Inflammatory macrophage treated with lipopolysaccharide for 4 hours (primary cell): ENCODE results near the gene GPR39.
A peak's percentile ranks its signal among the peaks of the same experiment; 100 is the strongest.
"Not testable (repeated sequence)": the region's sequence is repeated elsewhere in the genome, so short reads cannot be mapped to it uniquely, and the experiment has no call there.

ENCODE experiments used
- DNase-seq: peaks from one replicate; pipeline ENCODE4 v3.0.0-alpha.2; 2020

The GPR39 gene

DNA sequence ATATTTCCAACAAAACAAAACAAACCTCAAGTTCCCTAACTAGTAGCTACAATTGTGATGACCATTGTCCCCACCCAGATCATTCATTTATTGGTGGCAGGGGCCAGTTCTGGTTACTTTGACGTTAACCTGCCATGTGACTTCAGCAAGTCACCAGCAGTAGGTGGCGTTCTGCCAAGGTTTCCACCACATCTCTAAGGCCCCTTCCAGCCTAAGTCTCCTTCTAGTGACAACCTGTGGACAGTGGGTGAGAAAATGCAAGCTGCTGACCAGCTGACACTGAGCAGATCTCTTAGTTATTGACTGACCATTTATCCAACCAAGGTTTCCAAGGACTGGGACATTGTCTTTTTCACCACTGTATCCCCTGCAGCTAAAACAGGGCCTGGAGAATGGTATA, 98.4 kb downstream of the GPR39 start:
- no peak for DNase-seq

DNA sequence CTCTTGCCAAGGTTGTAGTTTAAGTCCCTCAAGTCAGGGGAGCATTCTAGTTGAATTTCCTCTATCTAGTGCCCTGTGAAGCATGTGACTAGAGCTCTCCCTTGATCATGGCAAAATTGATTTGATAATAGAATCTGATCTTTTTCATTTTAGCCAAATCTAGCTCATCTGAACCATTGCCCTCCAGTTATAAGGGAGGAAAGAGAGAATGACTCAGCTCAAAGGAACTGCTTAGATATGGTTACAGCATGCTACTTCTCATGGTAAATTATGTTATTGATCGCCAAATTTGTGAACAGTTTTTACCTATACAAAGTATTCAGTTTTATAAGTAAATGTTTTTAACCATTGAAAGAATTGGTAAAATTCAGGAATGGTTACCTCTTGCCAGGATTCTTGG, 100.8 kb downstream of the GPR39 start:
- DNase-seq, result no peak

DNA sequence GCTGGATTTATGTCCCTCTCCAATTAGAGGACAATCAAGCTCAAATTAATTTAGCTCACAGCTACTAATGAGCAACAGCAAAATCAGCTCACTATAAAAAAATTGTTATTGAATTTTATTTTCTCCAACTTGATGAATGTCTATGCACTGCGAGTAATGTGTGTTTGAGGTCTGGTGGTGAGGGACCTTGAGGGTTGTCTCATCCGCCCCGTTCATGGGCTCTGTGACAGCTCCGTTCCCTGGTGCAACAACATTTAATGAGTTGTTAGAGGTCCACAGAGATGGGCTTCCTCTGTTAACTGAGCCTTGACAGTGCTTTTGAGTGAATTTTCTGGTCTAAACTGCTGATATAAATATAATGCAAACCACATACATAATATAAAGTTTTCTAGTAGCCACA, 101.7 kb downstream of the GPR39 start:
- DNase-seq, result no peak

DNA sequence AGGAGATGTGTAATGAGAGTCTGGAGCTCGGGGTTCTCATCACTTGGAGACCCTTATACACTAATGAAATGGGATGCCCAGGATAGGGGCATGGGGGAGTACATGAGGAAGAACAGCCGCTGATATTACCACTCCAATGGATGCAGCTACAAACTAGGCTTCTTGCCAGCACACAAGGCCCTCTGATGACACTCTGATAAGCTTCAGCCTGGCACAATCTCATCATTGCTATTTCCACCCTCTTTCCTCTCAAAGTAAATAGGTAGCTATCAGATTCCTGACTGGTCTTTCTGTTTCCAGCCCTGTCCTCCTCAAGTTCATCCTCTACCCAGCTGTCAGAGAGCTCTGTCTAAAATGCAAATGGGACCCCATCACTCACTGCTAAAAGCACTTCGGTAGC, 103.0 kb downstream of the GPR39 start:
- no peak for DNase-seq

DNA sequence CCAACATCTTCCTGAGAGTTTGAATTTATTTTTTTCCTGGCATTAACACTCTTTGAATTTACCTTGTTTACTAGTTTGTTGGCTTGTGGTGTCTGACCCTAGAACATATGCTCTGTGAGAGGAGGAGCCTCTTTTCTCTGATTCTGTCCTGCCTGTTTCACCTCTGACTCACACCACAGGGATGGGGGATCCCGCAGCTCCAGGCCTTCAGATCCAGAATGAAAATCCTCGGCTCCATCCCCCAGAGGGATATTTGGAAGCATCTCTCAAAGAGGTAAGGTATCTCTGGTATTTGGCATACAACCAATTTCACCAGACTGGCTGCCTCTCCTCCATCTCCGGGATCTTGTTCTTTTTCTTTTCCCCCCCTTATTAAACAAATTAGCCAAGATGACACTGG, 104.7 kb downstream of the GPR39 start:
- DNase-seq, result no peak

DNA sequence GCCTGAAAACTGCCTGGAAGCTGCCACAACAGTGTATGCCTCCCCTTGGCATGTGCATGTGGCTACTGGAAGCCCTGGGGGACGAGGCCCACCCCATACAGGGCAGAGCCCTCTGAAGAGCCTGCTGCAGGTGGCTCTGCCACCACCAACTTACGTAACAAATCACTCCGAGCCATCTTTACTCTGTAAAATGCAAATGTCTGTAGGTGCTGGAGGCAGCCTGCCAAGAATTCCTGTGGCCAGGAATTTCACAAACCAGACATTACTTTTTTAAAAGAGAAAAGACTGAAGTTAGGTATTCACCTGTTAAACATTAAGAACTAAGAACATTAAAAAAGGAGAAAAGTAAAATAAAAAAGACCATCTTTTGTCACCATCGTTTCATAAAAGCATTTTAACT, 106.3 kb downstream of the GPR39 start:
- DNase-seq, result no peak

DNA sequence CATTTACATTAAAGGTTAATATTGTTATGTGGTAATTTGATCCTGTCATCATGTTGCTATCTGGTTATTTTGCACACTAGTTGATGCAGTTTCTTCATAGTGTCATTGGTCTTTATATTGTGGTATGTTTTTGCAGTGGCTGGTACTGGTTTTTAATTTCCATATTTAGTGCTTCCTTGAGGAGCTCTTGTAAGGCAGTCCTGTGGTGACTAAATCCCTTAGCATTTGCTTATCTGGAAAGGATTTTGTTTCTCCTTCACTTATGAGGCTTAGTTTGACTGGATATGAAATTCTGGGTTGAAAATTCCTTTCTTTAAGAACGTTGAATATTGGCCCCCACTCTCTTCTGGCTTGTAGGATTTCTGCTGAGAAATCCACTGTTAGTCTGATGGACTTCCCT, 120.5 kb downstream of the GPR39 start:
- DNase-seq, result not testable (repeated sequence)

DNA sequence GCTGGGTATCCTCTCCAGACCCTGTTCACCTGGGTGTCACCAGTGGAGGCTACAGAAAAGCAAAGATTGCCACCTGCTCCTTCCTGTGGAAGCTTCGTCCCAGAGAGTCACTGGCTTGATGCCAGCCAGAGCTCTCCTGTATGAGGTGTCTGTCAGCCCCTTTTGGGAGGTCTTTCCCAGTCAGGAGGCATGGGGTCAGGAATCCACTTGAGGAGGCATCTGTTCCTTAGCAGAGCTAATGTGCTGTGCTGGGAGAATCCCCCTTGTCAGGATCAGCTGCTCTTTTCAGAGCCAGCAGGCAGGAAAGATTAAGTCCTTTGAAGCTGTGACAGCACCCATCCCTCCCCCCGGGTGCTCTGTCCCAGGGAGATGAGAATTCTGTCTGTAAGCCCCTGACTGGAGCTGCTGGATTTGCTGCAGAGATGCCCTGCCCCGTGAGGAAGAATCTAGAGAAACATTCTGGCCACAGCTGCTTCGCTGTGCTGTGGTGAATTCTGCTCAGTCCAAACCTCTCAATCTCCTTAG, 121.8 kb downstream of the GPR39 start:
- DNase-seq, result no peak

DNA sequence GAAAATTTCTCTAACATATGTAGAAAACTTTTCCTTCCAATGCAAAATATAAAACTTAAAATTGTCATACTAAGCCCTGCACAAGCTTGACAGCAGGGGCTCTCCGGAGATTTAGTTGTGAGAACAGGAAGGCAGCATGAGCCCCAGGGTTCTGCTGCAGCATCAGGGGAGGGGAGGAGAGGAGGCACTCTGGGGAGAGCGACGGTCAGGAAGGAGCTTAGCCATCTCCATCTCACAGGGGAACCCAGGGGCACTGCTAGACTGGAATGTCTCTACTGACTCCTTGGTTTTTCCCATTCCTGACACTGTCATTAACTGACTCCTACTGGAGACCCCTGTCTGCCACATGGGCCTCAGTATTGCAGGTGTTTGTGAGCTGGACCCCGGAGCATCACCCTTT, 123.6 kb downstream of the GPR39 start:
- no peak for DNase-seq

DNA sequence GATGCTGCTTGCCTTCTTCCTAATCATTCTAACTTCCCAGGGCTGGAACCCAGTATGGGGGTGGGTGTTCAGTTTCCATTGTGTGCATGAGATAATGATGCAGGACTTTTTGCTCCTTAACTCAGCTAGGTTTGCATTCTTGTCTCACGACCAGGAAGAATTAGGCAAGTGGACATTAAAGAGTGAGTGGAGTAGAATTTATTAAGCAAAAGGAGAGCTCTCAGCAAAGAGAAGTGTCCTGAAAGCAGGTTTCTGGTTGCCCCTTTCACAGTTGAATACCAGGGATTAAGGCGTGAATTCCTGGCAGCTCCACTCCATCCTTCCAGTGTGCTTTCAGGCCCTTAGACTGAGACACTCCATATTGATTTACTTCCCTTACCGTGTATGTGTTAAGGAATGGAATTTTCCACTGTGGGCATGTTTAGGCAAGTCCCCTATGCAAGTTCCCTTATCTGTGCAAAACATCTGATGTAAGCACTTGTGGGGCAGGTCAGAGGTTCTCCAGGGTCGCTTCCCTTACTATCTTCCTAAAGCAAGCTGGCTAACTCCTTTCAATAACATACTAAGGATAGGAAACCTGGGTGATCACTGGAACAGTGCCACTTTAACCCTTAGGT, 126.5 kb downstream of the GPR39 start:
- DNase-seq, result peak; percentile 63

DNA sequence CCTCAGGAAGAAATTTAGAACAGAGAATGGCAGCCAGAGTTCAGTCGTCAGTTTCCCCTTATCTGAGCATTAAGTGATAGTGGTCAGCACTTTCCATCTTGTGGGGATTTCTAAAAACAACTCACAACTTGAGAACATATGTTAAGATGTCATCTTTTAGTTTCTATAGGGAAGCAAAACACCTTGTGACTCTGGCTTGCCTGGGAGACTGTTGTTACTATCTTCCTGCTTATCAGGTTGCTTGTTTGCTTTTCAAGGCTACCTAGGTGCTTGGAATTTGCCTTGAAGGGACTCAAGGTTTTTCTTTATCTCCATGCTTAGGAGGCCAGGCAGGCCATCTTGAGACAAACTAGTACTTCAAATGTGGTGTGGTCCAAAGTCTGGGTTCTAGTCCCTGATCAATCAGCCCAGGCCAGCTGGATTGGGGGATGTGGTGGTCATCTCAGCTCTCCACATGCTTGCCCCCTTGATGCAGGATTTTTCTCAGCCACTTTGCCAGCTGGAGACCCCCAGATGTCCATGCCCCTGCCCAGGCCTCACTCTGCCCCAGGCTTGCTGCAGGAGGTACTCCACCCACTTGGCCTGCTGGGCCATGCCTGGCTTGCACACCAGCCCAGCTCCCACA, 127.5 kb downstream of the GPR39 start:
- DNase-seq, result peak; percentile 52

DNA sequence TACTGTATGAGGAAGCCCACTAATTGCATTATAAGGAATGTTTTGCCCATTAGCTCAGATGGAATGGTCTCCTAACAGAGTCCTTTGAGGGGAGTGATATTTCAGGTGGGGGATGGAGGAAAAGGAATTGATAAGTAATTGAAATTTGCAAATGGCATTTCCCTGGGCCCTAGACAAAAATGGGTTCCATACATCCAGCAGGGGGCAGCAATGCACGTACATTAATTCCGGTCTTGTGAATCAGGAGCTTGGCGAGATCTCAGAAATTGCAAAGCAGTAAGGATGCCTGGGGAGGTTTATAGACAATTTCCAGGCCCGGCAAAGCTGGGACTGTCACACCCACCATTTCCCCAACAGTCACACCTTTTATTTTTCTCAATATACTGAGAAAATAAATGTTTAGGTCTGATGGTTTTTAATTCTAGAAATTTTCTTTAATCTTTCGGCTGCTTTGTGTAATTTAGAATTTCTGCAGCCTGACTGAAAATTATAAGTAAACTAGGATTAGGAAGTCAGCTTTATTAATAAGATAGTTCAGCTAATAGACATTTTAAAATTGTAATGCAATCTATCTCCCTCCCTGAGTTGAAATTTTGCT, 130.6 kb downstream of the GPR39 start:
- DNase-seq, result peak; percentile 74

DNA sequence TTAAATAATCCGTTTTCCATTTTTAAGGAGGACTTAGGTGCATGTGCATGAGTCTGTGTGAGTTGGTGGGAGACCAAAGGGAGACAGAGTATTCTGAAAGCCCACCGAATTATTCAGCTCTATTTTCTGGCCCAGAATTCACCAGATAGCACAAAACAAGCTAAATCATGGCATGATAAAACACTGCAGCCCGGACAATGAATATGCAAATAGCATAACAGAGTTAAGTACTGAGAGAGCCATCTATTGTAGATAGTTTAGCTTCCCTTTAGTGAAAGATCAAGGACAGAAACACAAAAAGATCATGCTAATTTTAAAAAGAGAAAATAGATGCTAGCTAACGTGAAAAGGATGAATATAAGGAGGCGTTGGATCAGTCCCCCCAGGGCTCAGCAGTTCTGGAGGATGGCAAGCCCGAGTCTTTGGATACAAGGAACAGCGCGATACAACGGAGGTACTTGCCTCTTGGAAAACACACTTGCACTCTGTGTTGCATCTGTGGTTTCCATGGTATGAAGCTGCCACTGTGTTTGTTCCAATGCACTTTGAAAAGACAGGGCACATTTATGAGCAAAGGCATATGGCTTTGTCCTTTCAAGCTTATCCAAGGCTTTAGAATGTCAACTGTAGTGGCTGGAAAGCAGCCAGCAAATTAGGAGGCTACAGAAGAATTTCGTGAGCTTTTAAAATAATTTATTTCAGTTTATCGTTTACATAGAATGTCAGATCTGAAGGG, 133.5 kb downstream of the GPR39 start:
- no peak for DNase-seq

DNA sequence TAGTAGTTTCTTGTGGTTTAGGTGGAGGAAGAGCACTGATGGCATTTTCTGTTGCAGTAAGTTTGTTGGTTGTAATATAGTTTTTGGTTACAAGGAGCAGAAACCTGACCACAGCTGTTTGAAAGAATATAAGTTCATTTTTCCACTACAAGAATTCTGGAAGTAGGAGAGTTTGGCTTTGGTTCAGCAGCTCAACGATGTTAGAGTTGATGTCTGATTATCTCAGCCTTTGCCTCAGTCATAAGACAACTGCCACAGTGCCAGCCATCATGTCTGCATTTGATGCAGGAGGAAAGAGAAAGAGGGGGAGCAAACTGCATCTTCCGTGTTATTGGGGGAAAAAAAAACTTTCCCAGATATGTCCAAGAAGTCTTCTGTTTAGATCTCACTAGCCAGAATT, 134.3 kb downstream of the GPR39 start:
- no peak for DNase-seq

DNA sequence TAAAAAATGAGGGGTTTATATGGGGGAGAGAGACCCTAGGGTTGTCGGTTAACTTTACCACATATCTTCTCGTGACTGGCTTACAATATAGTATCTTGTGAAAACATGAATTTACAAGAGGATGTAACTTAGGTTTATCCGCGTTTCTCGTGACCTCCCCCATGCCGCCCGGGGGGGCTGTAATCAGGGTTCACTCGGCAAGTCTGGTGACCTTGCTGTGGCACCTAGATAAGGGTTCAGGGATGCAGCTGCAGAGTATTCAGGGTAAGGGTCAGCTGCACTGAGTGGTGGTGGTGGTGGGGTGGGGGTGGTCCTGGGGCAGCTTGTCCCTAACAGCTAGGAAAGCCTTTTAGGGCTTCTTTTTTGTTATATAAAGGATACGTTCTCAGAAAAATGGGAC, 141.1 kb downstream of the GPR39 start:
- no peak for DNase-seq

DNA sequence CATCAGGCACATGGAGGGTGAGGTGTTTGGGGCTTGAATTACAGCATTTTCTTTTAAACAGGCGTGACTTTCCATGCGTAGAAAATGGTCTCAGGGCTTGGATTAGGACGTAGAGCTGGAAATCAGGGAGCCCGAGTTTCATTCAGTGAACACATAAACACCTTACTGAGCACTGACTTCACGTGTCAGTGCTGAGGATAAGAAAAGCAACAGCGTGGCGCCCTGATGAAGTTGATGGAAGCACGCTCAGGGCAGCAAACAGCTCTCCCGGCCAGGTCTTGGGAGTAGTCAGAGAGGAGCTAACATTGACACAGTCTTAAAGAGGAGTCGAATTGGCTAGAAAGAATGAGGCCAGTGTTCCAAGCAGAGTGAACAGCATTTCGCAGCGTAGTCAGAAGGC, 142.7 kb downstream of the GPR39 start:
- no peak for DNase-seq

DNA sequence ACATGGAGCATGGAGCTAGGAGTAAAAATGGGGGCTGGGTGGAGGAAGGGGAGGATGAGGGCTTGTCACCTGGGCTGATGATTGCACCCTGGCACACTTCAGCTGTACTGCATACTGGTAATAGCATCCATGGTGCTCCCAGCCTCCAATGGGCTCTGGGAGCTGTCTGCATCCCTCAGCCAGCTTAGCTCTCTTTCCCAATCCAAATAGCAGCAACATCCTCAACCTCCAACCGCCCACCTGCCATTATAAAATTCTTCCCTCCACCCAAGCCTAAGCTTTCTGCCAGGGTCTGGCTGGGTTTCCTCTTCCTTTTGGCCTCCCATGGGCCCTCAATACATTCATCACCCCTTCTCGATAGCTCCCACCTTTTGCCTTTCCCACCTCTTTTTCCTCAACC, 143.3 kb downstream of the GPR39 start:
- no peak for DNase-seq

DNA sequence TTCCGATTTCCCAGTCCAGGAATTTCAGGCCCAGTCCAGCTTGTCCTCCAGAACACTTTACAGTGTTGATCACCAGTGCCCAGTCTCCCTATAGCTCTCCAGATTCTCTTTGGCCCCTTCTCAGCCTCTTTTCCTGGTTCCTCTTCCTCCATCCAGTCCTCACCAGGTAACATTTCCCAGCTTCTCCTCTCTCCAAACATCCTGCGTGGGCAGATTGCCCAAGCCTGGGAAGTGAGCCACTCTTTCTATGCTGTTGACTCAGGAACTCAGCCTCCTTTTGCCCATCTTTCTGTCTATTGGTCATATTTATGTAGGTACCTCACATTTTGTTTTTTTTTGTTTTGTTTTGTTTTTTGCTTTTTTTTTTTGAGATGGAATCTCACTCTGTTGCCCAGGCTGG, 144.0 kb downstream of the GPR39 start:
- no peak for DNase-seq

DNA sequence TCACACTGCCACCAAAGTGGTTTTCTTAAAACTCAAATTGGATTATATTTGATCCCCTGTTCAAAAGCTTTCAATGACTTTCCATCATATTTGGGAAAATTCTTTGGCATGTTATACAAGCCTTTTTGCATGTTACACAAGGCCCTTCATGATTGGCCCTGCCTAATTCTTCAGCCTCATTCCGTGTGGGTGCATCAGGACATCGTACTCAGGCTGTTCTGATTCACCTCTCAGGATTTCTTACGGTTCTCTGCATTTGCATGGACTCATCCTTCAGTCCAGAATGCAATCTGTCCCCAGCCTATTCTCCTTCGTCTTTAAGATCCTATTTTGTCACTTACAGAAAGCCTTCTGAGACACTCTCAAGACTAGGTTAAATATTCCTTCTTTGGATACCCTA, 145.6 kb downstream of the GPR39 start:
- no peak for DNase-seq

DNA sequence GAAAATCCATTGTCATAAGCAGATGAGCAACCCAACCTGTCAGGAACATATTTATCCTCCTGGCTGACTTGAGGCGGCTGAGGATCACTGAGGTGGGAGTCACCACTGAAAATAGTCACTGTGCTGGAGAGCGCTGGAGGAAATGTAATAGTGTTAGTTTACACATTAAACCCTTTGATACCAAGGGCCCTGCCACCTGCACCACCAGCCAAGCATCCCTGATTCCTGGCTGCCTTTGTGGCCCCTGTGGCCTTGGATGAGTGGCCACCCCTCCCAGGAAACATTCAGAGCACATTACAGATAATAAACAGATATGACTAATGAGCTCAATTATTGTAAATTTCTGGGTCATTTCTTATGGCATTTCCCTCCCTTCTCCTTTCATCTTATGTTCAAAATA, 147.5 kb downstream of the GPR39 start:
- no peak for DNase-seq

DNA sequence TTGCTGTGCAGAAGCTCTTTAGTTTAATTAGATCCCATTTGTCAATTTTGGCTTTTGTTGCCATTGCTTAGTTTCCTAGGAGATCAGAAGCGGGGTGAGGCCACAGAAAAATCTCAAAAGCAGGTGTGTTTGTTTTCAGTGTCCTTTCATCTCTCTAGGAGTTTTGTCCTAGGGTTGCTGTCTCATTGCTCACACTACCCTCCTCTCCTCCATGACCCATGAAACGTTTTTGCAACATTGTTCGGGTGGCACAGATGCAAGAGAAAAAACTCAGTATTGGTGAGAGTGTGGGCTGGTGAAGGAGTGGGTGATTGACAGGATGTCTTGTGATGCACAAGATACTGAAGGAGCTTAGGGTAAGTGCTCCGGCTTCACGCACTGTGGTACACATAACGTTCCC, 149.8 kb downstream of the GPR39 start:
- DNase-seq, result no peak

DNA sequence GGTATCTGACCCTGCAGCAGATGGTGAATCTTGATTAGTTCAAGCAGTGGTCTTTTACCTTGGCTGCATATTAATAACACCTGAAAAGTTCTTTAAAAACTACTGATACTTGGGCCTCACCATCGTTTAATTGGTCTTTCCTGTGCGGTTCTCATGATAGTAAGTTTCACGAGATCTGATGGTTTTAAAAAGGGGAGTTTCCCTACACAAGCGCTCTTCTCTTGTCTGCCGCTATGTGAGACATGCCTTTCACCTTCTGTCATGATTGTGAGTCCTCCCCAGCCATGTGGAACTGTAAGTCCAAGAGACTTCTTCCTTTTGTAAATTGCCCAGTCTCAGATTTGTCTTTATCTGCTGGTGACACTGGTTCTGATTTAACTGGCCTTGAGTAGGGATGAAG, 151.1 kb downstream of the GPR39 start:
- no peak for DNase-seq

DNA sequence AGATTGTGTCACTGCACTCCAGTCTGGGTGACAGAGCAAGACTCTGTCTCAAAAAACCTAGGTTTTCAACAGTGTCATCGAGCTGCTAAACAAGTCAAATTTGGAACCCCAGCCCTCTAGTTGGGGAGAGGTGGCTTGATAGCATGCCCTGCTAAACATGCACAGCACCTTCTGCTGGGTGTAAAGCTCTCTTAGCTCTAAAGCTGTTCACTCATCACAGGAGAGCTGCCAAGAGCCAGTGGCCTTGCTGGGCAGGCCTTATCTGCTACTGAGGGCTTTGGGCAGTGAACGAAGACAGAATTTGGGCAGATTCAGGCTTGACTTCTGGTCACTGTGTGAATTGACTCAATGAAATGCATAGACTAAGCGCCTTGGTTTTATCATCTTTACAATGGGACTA, 152.1 kb downstream of the GPR39 start:
- DNase-seq, result no peak

DNA sequence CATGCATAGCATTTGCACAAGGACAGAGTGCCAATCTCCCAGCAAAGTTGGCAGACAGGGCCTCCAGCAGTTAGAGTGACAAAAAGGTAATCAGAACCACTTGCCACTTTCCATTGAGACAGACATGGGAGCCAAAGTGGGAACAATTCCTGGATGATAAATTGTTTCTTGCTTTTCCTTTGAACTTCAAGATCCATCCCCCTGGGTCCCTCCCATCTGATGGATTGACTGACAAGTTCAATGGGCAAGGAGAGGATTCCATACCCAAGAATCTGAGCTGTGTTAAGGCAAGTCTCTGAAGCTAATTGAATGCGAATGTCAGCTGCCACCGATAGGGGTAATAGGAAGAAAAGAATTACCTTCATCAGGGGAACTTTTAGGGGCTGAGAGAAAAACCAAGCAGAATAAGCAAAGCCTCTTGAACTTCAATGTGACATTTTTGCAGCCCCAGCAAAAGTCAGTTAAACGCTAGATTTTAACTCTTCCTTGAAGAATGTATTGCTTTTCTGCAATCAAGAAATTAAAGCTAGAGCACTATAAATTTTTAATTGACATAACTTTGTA, 156.9 kb downstream of the GPR39 start:
- no peak for DNase-seq
